CD4-positive, alpha-beta T cell treated with Interleukin-10 for 1 hour (primary cell): ENCODE measurements around the gene ASB15.
"Not testable (repeated sequence)": the region's sequence is repeated elsewhere in the genome, so short reads cannot be mapped to it uniquely, and the experiment has no call there.

Experiments used
- DNase-seq: peaks from one replicate; pipeline ENCODE4 v3.0.0-alpha.2; 2020

ASB15 gene

GRCh38 chr7:123601530-123601929 lies at the start of gene ASB15:
Gene ASB15 (plus strand): TSS chr7:123601821. CDS start chr7:123614503, 12,682 bp downstream.
- DNase-seq, result no peak

DNA sequence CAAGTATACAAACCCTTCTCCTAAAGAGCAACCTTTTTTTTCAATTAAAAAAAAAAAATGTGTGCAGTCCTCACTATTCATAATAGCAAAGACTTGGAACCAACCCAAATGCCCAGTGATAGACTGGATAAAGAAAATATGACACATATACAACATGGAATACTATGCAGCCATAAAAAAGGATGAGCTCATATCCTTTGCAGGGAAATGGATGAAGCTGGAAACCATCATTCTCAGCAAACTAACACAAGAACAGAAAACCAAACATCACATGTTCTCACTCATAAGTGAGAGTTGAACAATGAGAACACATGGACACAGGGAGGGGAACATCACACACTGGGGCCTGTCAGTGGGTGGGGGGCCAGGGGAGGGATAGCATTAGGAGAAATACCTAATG lies 49.5 kb upstream of the ASB15 start:
- DNase-seq, result not testable (repeated sequence)

DNA sequence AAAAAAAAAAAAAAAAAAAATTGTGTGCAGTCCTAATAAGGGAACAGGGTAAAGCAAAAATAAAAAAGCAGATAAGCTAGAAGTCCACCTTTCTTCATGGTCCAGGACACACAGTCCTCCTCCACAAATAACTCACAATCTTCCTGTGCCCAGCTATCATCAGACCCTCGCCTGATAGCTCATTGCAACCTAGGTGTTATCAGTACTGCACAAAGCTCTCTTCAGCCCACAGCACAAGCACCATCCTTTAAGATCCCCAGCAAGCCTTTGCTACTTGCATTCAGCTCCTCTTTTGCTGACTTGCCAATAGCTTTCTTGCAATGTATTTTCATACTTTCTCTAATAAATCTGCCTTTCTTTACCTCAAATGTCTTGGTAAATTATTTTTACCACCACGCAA lies 49.0 kb upstream of the ASB15 start:
- DNase-seq, result no peak

- no peak for DNase-seq
Measured at GRCh38 chr7:123553159-123553558, 48.5 kb upstream of the ASB15 start.

GRCh38 chr7:123555484-123555883 lies 46.1 kb upstream of the ASB15 start:
- DNase-seq, result no peak

- DNase-seq, result no peak
Measured at GRCh38 chr7:123557016-123557397, 44.6 kb upstream of the ASB15 start.

GRCh38 chr7:123557398-123558288 lies 44.0 kb upstream of the ASB15 start, which contains the start of gene NDUFA5:
Gene NDUFA5 (minus strand): TSS chr7:123557818. CDS start chr7:123557795, 23 bp downstream.
- peak; percentile 99 for DNase-seq

DNA sequence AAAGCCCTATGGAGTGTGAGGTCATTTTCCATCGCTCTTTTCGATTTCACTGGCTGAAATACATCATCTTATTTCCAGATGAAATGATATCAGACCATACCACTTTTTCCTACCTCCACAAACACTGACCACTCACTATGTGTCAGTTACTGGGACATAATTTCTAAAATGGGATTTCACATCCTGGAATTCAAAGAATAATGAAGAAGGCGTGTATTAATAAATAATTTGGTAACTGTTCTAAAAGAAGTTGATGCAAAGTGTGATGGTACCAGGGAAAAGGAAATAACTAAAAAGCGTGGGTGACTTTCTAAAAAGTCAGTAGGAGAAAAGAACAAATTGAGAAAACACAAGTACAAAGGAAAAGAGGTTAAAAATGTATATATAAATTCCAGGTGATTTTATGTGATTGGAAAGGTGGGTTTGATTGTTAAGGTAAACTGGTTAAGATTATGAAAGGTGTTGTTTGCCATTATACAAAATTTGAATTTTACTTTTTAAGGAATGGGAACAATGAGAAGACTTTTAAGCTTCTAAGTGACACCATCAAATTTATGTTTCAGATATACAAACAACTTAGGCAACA lies 43.2 kb upstream of the ASB15 start:
- DNase-seq, result no peak

DNA sequence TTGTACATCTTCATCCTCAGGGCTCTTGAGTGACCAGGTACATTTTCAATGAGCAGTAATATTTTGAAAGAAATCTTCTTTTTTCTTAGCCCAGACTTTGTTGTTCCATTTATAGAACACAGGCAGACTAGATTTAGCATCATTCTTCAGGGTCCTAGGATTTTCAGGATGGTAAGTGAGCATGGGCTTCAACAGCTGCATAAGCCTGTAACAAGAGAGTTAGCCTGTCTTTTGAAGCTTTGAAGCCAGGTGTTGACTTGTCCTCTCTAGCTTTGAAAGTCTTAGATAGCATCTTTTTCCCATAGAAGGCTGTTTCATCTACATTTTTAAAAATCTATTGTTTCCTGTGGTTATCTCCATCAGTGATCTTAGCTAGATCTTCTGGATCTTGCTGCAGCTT lies 39.5 kb upstream of the ASB15 start:
- no peak for DNase-seq

GRCh38 chr7:123569352-123570010 lies 32.1 kb upstream of the ASB15 start:
- no peak for DNase-seq

- DNase-seq, result no peak
Measured at GRCh38 chr7:123570390-123571182, 31.0 kb upstream of the ASB15 start.

DNA sequence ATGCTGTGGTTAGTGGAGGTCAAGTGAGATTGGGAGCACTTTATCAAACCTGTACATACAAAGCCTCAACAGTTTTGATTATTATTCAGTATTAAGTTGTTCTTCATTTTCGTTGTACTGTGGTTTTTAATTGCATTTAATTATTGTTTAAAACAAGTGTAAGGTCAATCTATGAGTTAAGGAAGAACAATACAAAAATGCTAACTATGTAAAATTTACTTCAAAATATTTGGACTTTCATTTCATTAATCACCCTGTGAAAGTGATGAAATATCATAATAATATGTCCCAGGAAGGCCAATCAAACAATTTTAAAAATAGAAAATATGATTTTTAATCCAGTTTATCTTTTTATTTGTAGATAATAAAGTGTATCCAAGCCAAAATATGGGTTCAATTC lies 30.4 kb upstream of the ASB15 start:
- no peak for DNase-seq

- DNase-seq, result no peak
Measured at GRCh38 chr7:123571684-123572083, 29.9 kb upstream of the ASB15 start.

- no peak for DNase-seq
Measured at GRCh38 chr7:123573341-123573740, 28.3 kb upstream of the ASB15 start.

DNA sequence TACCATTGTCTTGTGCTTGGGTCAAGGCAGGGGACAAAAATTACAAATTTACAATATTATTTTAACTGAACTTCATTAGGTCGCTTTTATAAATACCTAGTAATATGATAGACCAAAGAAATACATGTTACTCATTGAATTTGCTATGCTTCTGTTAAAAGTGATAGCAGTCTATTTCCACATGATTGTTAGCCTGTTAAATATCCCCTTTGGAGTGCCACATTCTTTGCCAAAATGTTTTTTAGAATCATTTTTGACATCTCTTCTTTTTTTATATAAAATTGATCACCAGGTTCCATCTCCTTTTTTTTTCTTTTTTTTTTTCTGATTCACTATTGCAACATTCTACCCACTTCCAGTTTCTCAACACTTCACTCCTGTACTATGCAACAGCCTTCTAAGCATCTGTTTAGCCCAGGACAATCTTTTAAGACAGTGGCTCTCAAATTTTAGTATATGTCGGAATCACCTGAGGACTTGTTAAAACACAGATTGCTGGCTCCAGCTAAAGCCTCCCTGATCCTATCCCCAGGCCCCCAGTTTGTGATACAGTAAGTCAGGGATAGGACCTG lies 27.6 kb upstream of the ASB15 start:
- DNase-seq, result no peak

GRCh38 chr7:123579416-123579815 lies 22.2 kb upstream of the ASB15 start:
- DNase-seq, result no peak

DNA sequence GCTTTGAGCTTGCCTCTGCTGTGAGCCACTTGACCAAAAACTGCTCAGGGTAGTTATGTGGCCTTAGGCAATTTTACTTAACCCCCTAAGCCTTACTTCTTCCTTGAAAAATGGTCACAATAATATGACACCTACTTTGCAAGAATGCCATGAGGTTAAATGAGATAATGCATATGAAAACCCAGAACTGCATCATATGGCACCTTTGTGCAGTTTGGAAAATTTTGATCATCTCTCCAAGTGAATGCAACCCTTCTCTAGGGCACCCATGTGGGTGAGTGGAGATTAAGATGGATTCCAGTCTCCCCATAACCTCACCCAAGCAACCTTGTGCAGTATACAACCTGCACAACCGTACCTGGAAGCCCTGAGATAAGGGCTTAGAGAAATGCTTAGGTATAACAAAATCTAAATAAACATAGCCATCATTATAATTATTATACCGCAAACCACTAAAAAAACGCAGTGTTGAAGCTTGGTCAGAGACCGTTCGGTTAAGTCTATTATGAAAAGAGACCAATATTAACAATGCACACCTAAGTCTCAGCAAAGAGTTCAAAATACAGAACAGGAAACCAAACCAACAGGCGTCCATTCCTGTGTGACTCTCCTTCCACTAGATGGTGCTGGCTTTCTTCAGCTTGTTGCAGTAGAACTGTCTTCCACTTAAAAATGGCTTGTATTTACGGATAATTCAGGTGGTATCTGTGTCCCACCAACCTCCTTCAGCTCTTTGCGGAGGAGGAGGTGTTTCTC lies 21.0 kb upstream of the ASB15 start:
- no peak for DNase-seq

GRCh38 chr7:123581162-123581459 lies 20.5 kb upstream of the ASB15 start:
- DNase-seq, result no peak

- no peak for DNase-seq
Measured at GRCh38 chr7:123583821-123584220, 17.8 kb upstream of the ASB15 start.

- no peak for DNase-seq
Measured at GRCh38 chr7:123588376-123588775, 13.2 kb upstream of the ASB15 start.

- DNase-seq, result no peak
Measured at GRCh38 chr7:123594813-123595241, 6.8 kb upstream of the ASB15 start.

GRCh38 chr7:123598657-123599056 lies 3.0 kb upstream of the ASB15 start:
- DNase-seq, result no peak
